GM18508 (cell line): Measurements from ENCODE around the gene EIF2S1.
"Not testable (repeated sequence)": the region's sequence is repeated elsewhere in the genome, so short reads cannot be mapped to it uniquely, and the experiment has no call there.

ENCODE experiments used
- ATAC-seq: cut with Tn5 transposase; IDR thresholded peaks from one replicate; pipeline ENCODE4 v1.9.1; 2021; ENCODE audit warnings: moderate number of reproducible peaks; ENCODE audit not compliant: insufficient read depth, unreplicated experiment

The EIF2S1 gene

GRCh38 chr14:67359775-67360469 is at the start of gene EIF2S1, which contains the start of gene ATP6V1D:
Gene EIF2S1 (plus strand): TSS chr14:67360328. CDS start chr14:67364768, 4,440 bp downstream.
Gene ATP6V1D (minus strand): TSS chr14:67359804. CDS start chr14:67359698, 106 bp downstream.
- ATAC-seq, result peak; percentile 77

- no peak for ATAC-seq
Observed at GRCh38 chr14:67311868-67312267, 48.3 kb upstream of the EIF2S1 start.

- no peak for ATAC-seq
Observed at GRCh38 chr14:67313153-67313552, 47.0 kb upstream of the EIF2S1 start.

- no peak for ATAC-seq
Observed at GRCh38 chr14:67317822-67318221, 42.3 kb upstream of the EIF2S1 start.

- no peak for ATAC-seq
Observed at GRCh38 chr14:67319142-67319541, 41.0 kb upstream of the EIF2S1 start.

- not testable (repeated sequence) for ATAC-seq
Observed at GRCh38 chr14:67329666-67330065, 30.5 kb upstream of the EIF2S1 start.

GRCh38 chr14:67331368-67332125 is 28.6 kb upstream of the EIF2S1 start:
- no peak for ATAC-seq

- ATAC-seq, result no peak
Observed at GRCh38 chr14:67332468-67332867, 27.7 kb upstream of the EIF2S1 start.

- ATAC-seq, result no peak
Observed at GRCh38 chr14:67335781-67336180, 24.3 kb upstream of the EIF2S1 start.

GRCh38 chr14:67341231-67341630 is 18.9 kb upstream of the EIF2S1 start:
- ATAC-seq, result not testable (repeated sequence)

GRCh38 chr14:67343601-67344230 is 16.4 kb upstream of the EIF2S1 start:
- ATAC-seq, result no peak

- no peak for ATAC-seq
Observed at GRCh38 chr14:67345583-67345982, 14.5 kb upstream of the EIF2S1 start.

GRCh38 chr14:67352055-67352454 is 8.1 kb upstream of the EIF2S1 start:
- no peak for ATAC-seq

GRCh38 chr14:67357186-67357968 is 2.8 kb upstream of the EIF2S1 start:
- ATAC-seq, result no peak

GRCh38 chr14:67357969-67358354 is 2.2 kb upstream of the EIF2S1 start:
- no peak for ATAC-seq

- no peak for ATAC-seq
Observed at GRCh38 chr14:67358924-67359774, 979 bp upstream of the EIF2S1 start.

- no peak for ATAC-seq
Observed at GRCh38 chr14:67360470-67361206, 510 bp downstream of the EIF2S1 start.

GRCh38 chr14:67365476-67365875 is 5.3 kb downstream of the EIF2S1 start:
- no peak for ATAC-seq

GRCh38 chr14:67370830-67371229 is 10.7 kb downstream of the EIF2S1 start:
- ATAC-seq, result no peak
